SK-N-SH (cell line): ENCODE data around the gene HS6ST3. TPM values are rescaled to one million over a fixed set of nuclear protein-coding genes. Genes with fewer than 3 reads are reported as not detected.

Experiments
- CTCF ChIA-PET: fragments of 300-600, 350-600 bp; formaldehyde crosslinking; extraction: SDS; loops from one replicate; lab custom pipeline; 2021; lab: Yijun Ruan, JAX
- POLR2A ChIA-PET: fragments of 350-600 bp; sonication (Branson Sonifier 250); formaldehyde crosslinking; extraction: SDS; loops from one replicate; lab custom pipeline; 2020; ENCODE audit warnings: antibody characterized with exemption, inconsistent platforms; lab: Yijun Ruan, JAX
- DNase-seq: peaks from one replicate; pipeline ENCODE4 v3.0.0; 2012
- H2AFZ ChIP-seq: fragments of 200-600 bp; sonication (generic); 2 replicates; pipeline ENCODE4 v1.8.1; 2016; ENCODE audit warnings: antibody characterized with exemption, mild to moderate bottlenecking, low read depth
- H3F3A ChIP-seq: fragments of 200-600 bp; sonication (generic); replicated peaks from 2 replicates; pipeline ENCODE3; 2016; ENCODE audit warnings: antibody characterized with exemption, mild to moderate bottlenecking; ENCODE audit not compliant: insufficient read depth
- H3K27ac ChIP-seq, 2 experiments: fragments of 200-500 bp in 1 of 2; fragments of 200-600 bp in 1 of 2; sonication (Bioruptor generic) in 1 of 2; sonication (generic), shearing (Covaris generic) in 1 of 2; 2 replicates each; pipeline versions ENCODE4 v1.5.1 to v1.6.1; 2014 to 2016; ENCODE audit warnings: low read depth in 2 of 2, inconsistent platforms in 1 of 2, low read length in 1 of 2, mild to moderate bottlenecking in 1 of 2, mixed read lengths in 1 of 2
- H3K27me3 ChIP-seq: fragments of 200-600 bp; sonication (generic), shearing (Covaris generic); 2 replicates; pipeline ENCODE4 v1.6.1; 2016; ENCODE audit warnings: mixed run types; ENCODE audit not compliant: insufficient read depth
- H3K36me3 ChIP-seq, 2 experiments: fragments of 200-500 bp in 1 of 2; fragments of 200-600 bp in 1 of 2; sonication (Bioruptor generic) in 1 of 2; sonication (generic) in 1 of 2; replicated peaks in 1 of 2; 2 replicates each; pipeline versions ENCODE3 to v1.5.1; 2014 to 2016; ENCODE audit warnings: low read length in 1 of 2, mild to moderate bottlenecking in 1 of 2; ENCODE audit not compliant: insufficient read depth in 2 of 2, control insufficient read depth in 1 of 2
- H3K4me1 ChIP-seq, 2 experiments: fragments of 200-500 bp in 1 of 2; fragments of 200-600 bp in 1 of 2; sonication (Bioruptor generic) in 1 of 2; sonication (generic), shearing (Covaris generic) in 1 of 2; 2 replicates each; pipeline versions ENCODE4 v1.5.1 to v1.6.1; 2014 to 2016; ENCODE audit warnings: low read depth in 1 of 2, low read length in 1 of 2, mixed run types in 1 of 2; ENCODE audit not compliant: insufficient read depth in 2 of 2, control insufficient read depth in 1 of 2
- H3K4me2 ChIP-seq: fragments of 200-600 bp; sonication (generic), shearing (Covaris generic); 2 replicates; pipeline ENCODE4 v1.6.1; 2017; ENCODE audit warnings: mixed run types
- H3K4me3 ChIP-seq, 2 experiments: fragments of 200-500 bp in 1 of 2; fragments of 200-600 bp in 1 of 2; sonication (Bioruptor generic) in 1 of 2; sonication (generic), shearing (Covaris generic) in 1 of 2; 2 replicates each; pipeline versions ENCODE4 v1.5.1 to v1.8.1; 2014 to 2016; ENCODE audit warnings: low read depth in 2 of 2, inconsistent platforms in 1 of 2, low read length in 1 of 2, mild to moderate bottlenecking in 1 of 2, mixed read lengths in 1 of 2, moderate library complexity in 1 of 2
- H3K79me2 ChIP-seq: fragments of 200-600 bp; sonication (generic); 2 replicates; pipeline ENCODE4 v1.8.1; 2017; ENCODE audit warnings: mild to moderate bottlenecking; ENCODE audit not compliant: insufficient read depth
- H3K9ac ChIP-seq: fragments of 200-600 bp; sonication (generic); 2 replicates; pipeline ENCODE4 v1.6.1; 2017; ENCODE audit warnings: mixed run types
- H3K9me2 ChIP-seq: fragments of 200-600 bp; sonication (generic); 2 replicates; pipeline ENCODE4 v1.6.1; 2017; ENCODE audit warnings: mixed run types
- H3K9me3 ChIP-seq: fragments of 200-600 bp; sonication (generic); 2 replicates; pipeline ENCODE4 v1.6.1; 2017; ENCODE audit warnings: mixed run types, mild to moderate bottlenecking, moderate library complexity
- H4K20me1 ChIP-seq: fragments of 200-600 bp; sonication (generic); 2 replicates; pipeline ENCODE4 v1.6.1; 2017; ENCODE audit warnings: mild to moderate bottlenecking, mixed run types; ENCODE audit not compliant: insufficient read depth
- CHD2 ChIP-seq: fragments of 150-350 bp; IDR thresholded peaks from 2 replicates; pipeline ENCODE4 v1.6.1; 2018; ENCODE audit warnings: low read length; ENCODE audit not compliant: partially characterized antibody
- EZH2phosphoT487 ChIP-seq: fragments of 200-600 bp; sonication (generic); IDR thresholded peaks from 2 replicates; pipeline ENCODE4 v1.6.1; 2017; ENCODE audit warnings: low read depth, mixed run types, mild to moderate bottlenecking, antibody characterized with exemption, moderate library complexity, borderline replicate concordance
- FOXM1 ChIP-seq: IDR thresholded peaks from 2 replicates; pipeline ENCODE4 v1.4.0; 2012; ENCODE audit warnings: low read depth, mild to moderate bottlenecking
- GABPA ChIP-seq: IDR thresholded peaks from 2 replicates; pipeline ENCODE4 v1.4.0; 2012; ENCODE audit warnings: low read depth, mild to moderate bottlenecking
- GATA2 ChIP-seq: sonication (generic); formaldehyde crosslinking; IDR thresholded peaks from 2 replicates; pipeline ENCODE4 v1.5.0; 2020; ENCODE audit warnings: mild to moderate bottlenecking, missing genetic modification reagents
- JUND ChIP-seq: IDR thresholded peaks from 2 replicates; pipeline ENCODE4 v1.4.0; 2012
- MXI1 ChIP-seq: IDR thresholded peaks from 2 replicates; pipeline ENCODE4 v1.6.1; 2012; ENCODE audit warnings: mild to moderate bottlenecking, low read depth, low read length, improper control_type of control experiment
- NRF1 ChIP-seq: IDR thresholded peaks from 2 replicates; pipeline ENCODE4 v1.6.1; 2012; ENCODE audit warnings: low read depth, mild to moderate bottlenecking, low read length
- POLR2AphosphoS5 ChIP-seq: IDR thresholded peaks from 2 replicates; pipeline ENCODE4 v1.6.1; 2012; ENCODE audit warnings: low read depth, low read length
- RAD21 ChIP-seq: IDR thresholded peaks from 2 replicates; pipeline ENCODE4 v1.6.1; 2012; ENCODE audit warnings: mild to moderate bottlenecking, low read length
- RCOR1 ChIP-seq: fragments of 150-350 bp; IDR thresholded peaks from 2 replicates; pipeline ENCODE4 v1.6.1; 2017; ENCODE audit warnings: antibody characterized with exemption, low read length
- RXRA ChIP-seq: IDR thresholded peaks from 2 replicates; pipeline ENCODE4 v1.4.0; 2012; ENCODE audit warnings: low read depth, mild to moderate bottlenecking, borderline replicate concordance
- SIN3A ChIP-seq: IDR thresholded peaks from 2 replicates; pipeline ENCODE4 v1.6.1; 2012; ENCODE audit warnings: low read depth, mild to moderate bottlenecking, low read length, moderate library complexity, borderline replicate concordance
- TAF1 ChIP-seq: IDR thresholded peaks from 2 replicates; pipeline ENCODE4 v1.6.1; 2012; ENCODE audit warnings: low read depth, mild to moderate bottlenecking, low read length, moderate library complexity, borderline replicate concordance
- YY1 ChIP-seq: IDR thresholded peaks from 2 replicates; pipeline ENCODE4 v1.4.0; 2012; ENCODE audit warnings: low read depth, mild to moderate bottlenecking
- WGBS: methylation state at CpG from one replicate; pipeline ENCODE4 v1.1.6; 2017; ENCODE audit warnings: low lambda C conversion rate; 5-methylcytosine and 5-hydroxymethylcytosine counted together
- polyA plus RNA-seq, 3 experiments: library from polyadenylated mRNA; depleted of rRNA; stranded (reverse); fragments of >200 nt; gene quantifications; 2 replicates each; pipeline ENCODE4 v1.2.3, GENCODE V29; 2012
- TF ChIP-seq, protein P1 (sequence below): fragments of 200-600 bp; sonication (generic); IDR thresholded peaks from 2 replicates; pipeline ENCODE4 v1.6.1; 2017; ENCODE audit warnings: antibody characterized with exemption, mild to moderate bottlenecking, moderate library complexity
- TF ChIP-seq, protein P2 (sequence below): fragments of 150-350 bp; IDR thresholded peaks from 2 replicates; pipeline ENCODE4 v1.6.1; 2017; ENCODE audit warnings: antibody characterized with exemption, low read length, low read depth, borderline replicate concordance

The HS6ST3 gene
- polyA plus RNA-seq, 1 of the 3 experiments (the other 2 are of a cell fraction), result under 0.01 TPM

DNA sequence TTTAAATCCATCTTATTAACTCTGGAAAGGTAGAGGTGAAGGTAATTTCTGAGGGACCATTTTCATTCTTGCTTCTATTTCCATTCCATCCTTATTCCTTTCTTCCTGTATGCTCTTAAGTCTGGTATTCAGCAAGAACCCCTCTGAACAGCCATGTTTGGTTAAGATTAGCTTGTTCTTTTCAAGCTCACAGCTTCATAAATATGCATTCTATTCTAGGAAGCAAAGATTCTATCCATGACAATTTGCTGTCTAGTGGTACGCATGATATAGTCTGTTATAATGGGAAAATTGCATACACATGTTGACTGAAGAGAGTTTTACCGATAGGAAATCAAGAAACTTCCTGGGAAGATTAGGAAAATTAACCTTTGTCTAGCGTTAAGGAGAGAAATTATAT, 218.7 kb downstream of the HS6ST3 start:
- no peaks in the 10 kb centered on the region for H3K27me3 ChIP-seq
- TF ChIP-seq RCOR1 (no peak), MXI1 (no peak), JUND (no peak), NRF1 (no peak), GATA2 (CRISPR knock-in tag) (no peak), YY1 (no peak), FOXM1 (no peak), RAD21 (no peak), CHD2 (no peak), TAF1 (no peak), EZH2phosphoT487 (no peak)
- TF ChIP-seq, protein P1, sequence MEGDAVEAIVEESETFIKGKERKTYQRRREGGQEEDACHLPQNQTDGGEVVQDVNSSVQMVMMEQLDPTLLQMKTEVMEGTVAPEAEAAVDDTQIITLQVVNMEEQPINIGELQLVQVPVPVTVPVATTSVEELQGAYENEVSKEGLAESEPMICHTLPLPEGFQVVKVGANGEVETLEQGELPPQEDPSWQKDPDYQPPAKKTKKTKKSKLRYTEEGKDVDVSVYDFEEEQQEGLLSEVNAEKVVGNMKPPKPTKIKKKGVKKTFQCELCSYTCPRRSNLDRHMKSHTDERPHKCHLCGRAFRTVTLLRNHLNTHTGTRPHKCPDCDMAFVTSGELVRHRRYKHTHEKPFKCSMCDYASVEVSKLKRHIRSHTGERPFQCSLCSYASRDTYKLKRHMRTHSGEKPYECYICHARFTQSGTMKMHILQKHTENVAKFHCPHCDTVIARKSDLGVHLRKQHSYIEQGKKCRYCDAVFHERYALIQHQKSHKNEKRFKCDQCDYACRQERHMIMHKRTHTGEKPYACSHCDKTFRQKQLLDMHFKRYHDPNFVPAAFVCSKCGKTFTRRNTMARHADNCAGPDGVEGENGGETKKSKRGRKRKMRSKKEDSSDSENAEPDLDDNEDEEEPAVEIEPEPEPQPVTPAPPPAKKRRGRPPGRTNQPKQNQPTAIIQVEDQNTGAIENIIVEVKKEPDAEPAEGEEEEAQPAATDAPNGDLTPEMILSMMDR, result no peak
- TF ChIP-seq, protein P2, sequence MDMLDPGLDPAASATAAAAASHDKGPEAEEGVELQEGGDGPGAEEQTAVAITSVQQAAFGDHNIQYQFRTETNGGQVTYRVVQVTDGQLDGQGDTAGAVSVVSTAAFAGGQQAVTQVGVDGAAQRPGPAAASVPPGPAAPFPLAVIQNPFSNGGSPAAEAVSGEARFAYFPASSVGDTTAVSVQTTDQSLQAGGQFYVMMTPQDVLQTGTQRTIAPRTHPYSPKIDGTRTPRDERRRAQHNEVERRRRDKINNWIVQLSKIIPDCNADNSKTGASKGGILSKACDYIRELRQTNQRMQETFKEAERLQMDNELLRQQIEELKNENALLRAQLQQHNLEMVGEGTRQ, result no peak

DNA sequence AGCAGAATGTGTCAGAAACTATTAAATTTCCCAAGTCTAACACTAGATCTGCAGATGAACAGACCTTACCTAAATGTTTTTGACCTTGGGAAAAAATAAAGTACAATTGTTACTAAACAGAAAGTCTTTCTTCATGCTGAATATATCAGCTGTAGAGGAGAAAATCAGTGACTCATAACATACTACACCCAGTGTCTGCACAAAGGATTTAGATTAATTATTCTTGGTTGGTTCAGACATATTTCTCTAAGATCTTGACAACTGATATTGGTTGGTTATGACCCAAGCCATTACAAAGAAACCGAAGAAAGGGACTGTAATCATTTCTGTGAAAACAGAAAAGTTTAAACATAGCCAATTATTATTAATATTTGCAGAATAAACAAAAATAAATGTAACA, 225.1 kb downstream of the HS6ST3 start:
- H3K9me3 ChIP-seq, result no peaks in the 10 kb centered on the region
- no peak overlapping the region for H3K4me2 ChIP-seq
- no peak overlapping the region for H2AFZ ChIP-seq
- no peaks in the 10 kb centered on the region for H4K20me1 ChIP-seq
- TF ChIP-seq, protein P1, result no peak
- no peak for TF ChIP-seq POLR2AphosphoS5
- no peak for TF ChIP-seq GATA2 (CRISPR knock-in tag)
- TF ChIP-seq GABPA, result no peak
- TF ChIP-seq NRF1, result no peak
- no peak for TF ChIP-seq RXRA
- no peak for TF ChIP-seq SIN3A
- TF ChIP-seq RCOR1, result no peak
- H3F3A ChIP-seq, result no peaks in the 10 kb centered on the region
- H3K79me2 ChIP-seq, result no peaks in the 10 kb centered on the region
- H3K36me3 ChIP-seq, result no peaks in the 10 kb centered on the region
- DNase-seq, result no peak
- ChIA-PET CTCF (no interaction called here), POLR2A (no interaction called here)
- no peaks in the 10 kb centered on the region for H3K27me3 ChIP-seq
- H3K9me2 ChIP-seq, result no peaks in the 10 kb centered on the region
- H3K9ac ChIP-seq, result no peak overlapping the region
- WGBS, result 0% methylated on average over 1 of the region's 1 CpG
- H3K4me3 ChIP-seq, result no peak overlapping the region
- H3K4me1 ChIP-seq, result no peaks in the 10 kb centered on the region; a peak in 1 of 4 replicates
- no peak overlapping the region for H3K27ac ChIP-seq

More for the DNA sequence above, 218.7 kb downstream of the HS6ST3 start:
- no peaks in the 10 kb centered on the region for H3K9me3 ChIP-seq
- no peak overlapping the region for H3K4me3 ChIP-seq
- H4K20me1 ChIP-seq, result no peaks in the 10 kb centered on the region
- H3K79me2 ChIP-seq, result no peaks in the 10 kb centered on the region
- CTCF ChIA-PET, result no interaction called here
- no peak overlapping the region for H3K9ac ChIP-seq
- H3K9me2 ChIP-seq, result no peaks in the 10 kb centered on the region
- H3F3A ChIP-seq, result no peaks in the 10 kb centered on the region
- 40% methylated on average over 3 of the region's 3 CpGs for WGBS
- no peak overlapping the region for H2AFZ ChIP-seq
- POLR2A ChIA-PET, result no interaction called here
- no peak for DNase-seq
- no peak overlapping the region for H3K4me2 ChIP-seq
- no peak overlapping the region for H3K27ac ChIP-seq
- H3K36me3 ChIP-seq, result no peaks in the 10 kb centered on the region
- H3K4me1 ChIP-seq, result no peaks in the 10 kb centered on the region
